K562 (cell line): Measurements from ENCODE around the gene ORAI1. TPM values are rescaled to one million over a fixed set of nuclear protein-coding genes. Genes with fewer than 3 reads are reported as not detected.
A peak's percentile ranks its signal among the peaks of the same experiment; 100 is the strongest.

ENCODE experiments used
- ATAC-seq: fragments of 200-7000 bp; cut with Tn5 transposase; 3 replicates; pipeline ENCODE4 v1.9.1; 2020; ENCODE audit warnings: moderate library complexity
- BruUV-seq: library from RNA; stranded (reverse); fragments of 400-500 nt; replicated peaks from 2 replicates; lab custom pipeline; 2021; lab: Mats Ljungman, UMichigan
- CTCF ChIA-PET: fragments of 300-600 bp; formaldehyde crosslinking; extraction: SDS; loops from one replicate; lab custom pipeline; 2021; ENCODE audit warnings: low intra/inter-chr PET ratio; lab: Yijun Ruan, JAX
- POLR2A ChIA-PET: fragments of 300-600, 350-650 bp; sonication (Branson Sonifier 250); formaldehyde crosslinking; extraction: SDS; loops from one replicate; lab custom pipeline; 2021; ENCODE audit warnings: antibody characterized with exemption, inconsistent platforms; lab: Yijun Ruan, JAX
- DNase-seq, 4 experiments: peaks; one replicate each; pipeline versions ENCODE4 v3.0.0 to v3.0.0-alpha.2; 2011 to 2018; ENCODE audit warnings: low spot score in 3 of 4, mixed read lengths in 3 of 4; ENCODE audit errors: extremely low read depth in 1 of 4
- FAIRE-seq: peaks from 2 replicates; lab custom pipeline; 2011; peaks lifted over from hg19 to GRCh38; lab: Jason Lieb, UNC
- H2AFZ ChIP-seq: 2 replicates; pipeline ENCODE4 v1.6.0; 2011; ENCODE audit warnings: low read depth, low read length, control low read depth, inconsistent platforms
- H3K27ac ChIP-seq: fragments of 200-600 bp; 3 replicates; pipeline ENCODE4 v1.8.0; 2011; ENCODE audit warnings: low read depth, mild to moderate bottlenecking, control low read depth, inconsistent platforms, low read length, moderate library complexity, mixed read lengths; ENCODE audit errors: extremely low read depth
- H3K27me3 ChIP-seq, 2 experiments: fragments of 300-600 bp in 1 of 2; 2 replicates in 1 of 2; 3 replicates in 1 of 2; pipeline versions ENCODE4 v1.6.0 to v1.8.0; 2011; ENCODE audit warnings: inconsistent platforms in 2 of 2, low read length in 2 of 2, mild to moderate bottlenecking in 1 of 2, mixed read lengths in 1 of 2, moderate library complexity in 1 of 2; ENCODE audit not compliant: control insufficient read depth in 2 of 2, insufficient read depth in 2 of 2
- H3K36me3 ChIP-seq: fragments of 300-600 bp; 3 replicates; pipeline ENCODE4 v1.8.0; 2011; ENCODE audit warnings: mild to moderate bottlenecking, low read length, inconsistent platforms; ENCODE audit not compliant: control insufficient read depth, insufficient read depth
- H3K4me1 ChIP-seq, 2 experiments: fragments of 200-600 bp in 1 of 2; replicated peaks in 1 of 2; 2 replicates in 1 of 2; 3 replicates in 1 of 2; pipeline versions ENCODE4 v1.5.1 to v1.8.0; 2011; ENCODE audit warnings: inconsistent platforms in 2 of 2, low read length in 2 of 2, mild to moderate bottlenecking in 1 of 2, mixed read lengths in 1 of 2, moderate library complexity in 1 of 2; ENCODE audit not compliant: control insufficient read depth in 2 of 2, insufficient read depth in 2 of 2
- H3K4me2 ChIP-seq: 2 replicates; pipeline ENCODE4 v1.6.1; 2011; ENCODE audit warnings: low read length, control low read depth, inconsistent platforms, mixed read lengths; ENCODE audit not compliant: insufficient read depth
- H3K4me3 ChIP-seq: fragments of 200-600 bp; sonication (generic), shearing (Covaris generic); 2 replicates; pipeline ENCODE4 v1.5.1; 2016; ENCODE audit warnings: control low read depth, inconsistent platforms
- H3K79me2 ChIP-seq: fragments of 200-600 bp; 3 replicates; pipeline ENCODE4 v1.8.0; 2011; ENCODE audit warnings: low read length, inconsistent platforms; ENCODE audit not compliant: control insufficient read depth, insufficient read depth
- H3K9ac ChIP-seq, 2 experiments: 2 replicates each; pipeline versions ENCODE4 v1.6.0 to v1.6.1; 2011; ENCODE audit warnings: low read depth in 2 of 2, low read length in 2 of 2, control low read depth in 1 of 2, inconsistent platforms in 1 of 2, mild to moderate bottlenecking in 1 of 2, mixed read lengths in 1 of 2; ENCODE audit not compliant: insufficient read depth in 1 of 2
- H3K9me1 ChIP-seq: one replicate; pipeline ENCODE4 v1.6.0; 2011; ENCODE audit warnings: inconsistent platforms, mild to moderate bottlenecking, low read length, moderate library complexity; ENCODE audit not compliant: control insufficient read depth, insufficient read depth
- H3K9me3 ChIP-seq: replicated peaks from 2 replicates; pipeline ENCODE4 v1.5.1; 2011; ENCODE audit warnings: low read depth, low read length, inconsistent platforms; ENCODE audit not compliant: control insufficient read depth, insufficient read depth
- H4K20me1 ChIP-seq: replicated peaks from 2 replicates; pipeline ENCODE4 v1.6.1; 2011; ENCODE audit warnings: low read length, inconsistent platforms, mixed read lengths; ENCODE audit not compliant: control insufficient read depth, insufficient read depth
- ATF7 ChIP-seq: fragments of 450-650 bp; IDR thresholded peaks from 2 replicates; pipeline ENCODE4 v1.7.1; 2014; ENCODE audit warnings: mild to moderate bottlenecking, moderate library complexity
- CBX1 ChIP-seq: sonication (generic); IDR thresholded peaks from 2 replicates; pipeline ENCODE4 v1.6.1; 2016; ENCODE audit warnings: antibody characterized with exemption, low read depth, mild to moderate bottlenecking
- HBP1 ChIP-seq: fragments of 450-650 bp; formaldehyde crosslinking; IDR thresholded peaks from 2 replicates; pipeline ENCODE4 v1.4.0; 2022; ENCODE audit warnings: missing genetic modification characterization
- MIER1 ChIP-seq: fragments of 450-650 bp; IDR thresholded peaks from 2 replicates; pipeline ENCODE4 v1.6.1; 2016; ENCODE audit warnings: antibody characterized with exemption, mild to moderate bottlenecking, low read depth
- NR2C1 ChIP-seq, 2 experiments: fragments of 450-650 bp; IDR thresholded peaks; 2 replicates each; pipeline ENCODE4 v1.6.1; 2017; ENCODE audit warnings: mild to moderate bottlenecking in 2 of 2, antibody characterized with exemption in 1 of 2, inconsistent platforms in 1 of 2, missing compliant biosample characterization in 1 of 2, missing genetic modification characterization in 1 of 2
- RBBP5 ChIP-seq: fragments of 200-600 bp; sonication (generic); IDR thresholded peaks from 2 replicates; pipeline ENCODE4 v1.6.1; 2012; ENCODE audit warnings: borderline replicate concordance, mild to moderate bottlenecking, low read length, control low read depth, inconsistent platforms; ENCODE audit not compliant: insufficient read depth, poor library complexity, severe bottlenecking
- UBTF ChIP-seq, 2 experiments: IDR thresholded peaks; 2 replicates each; pipeline ENCODE4 v1.6.1; 2012; ENCODE audit warnings: improper control_type of control experiment in 2 of 2, low read depth in 2 of 2, low read length in 2 of 2, borderline replicate concordance in 1 of 2
- ZNF395 ChIP-seq: fragments of 200-800 bp; sonication (Bioruptor generic); IDR thresholded peaks from 2 replicates; pipeline ENCODE4 v1.6.1; 2017; ENCODE audit warnings: missing genetic modification characterization, missing compliant biosample characterization
- ZNF583 ChIP-seq: fragments of 250-450 bp; sonication (Bioruptor Pico); IDR thresholded peaks from 2 replicates; pipeline ENCODE4 v1.4.0; 2020
- ZNF778 ChIP-seq: fragments of 450-650 bp; formaldehyde crosslinking; IDR thresholded peaks from 2 replicates; pipeline ENCODE4 v1.4.0; 2020; ENCODE audit warnings: mild to moderate bottlenecking, moderate library complexity
- WGBS: fragments of 100-300 bp; shearing (Covaris generic); methylation state at CpG from one replicate; pipeline ENCODE4 v1.1.6; 2016; ENCODE audit warnings: low coverage, mixed read lengths; ENCODE audit not compliant: insufficient coverage; ENCODE audit errors: missing lambda C conversion rate; 5-methylcytosine and 5-hydroxymethylcytosine counted together
- in situ Hi-C: fragments of 300-500 bp; cut with MboI; formaldehyde crosslinking; loops from 4 replicates; pipeline ENCODE4 v1.15.0; 2018; ENCODE audit warnings: inconsistent platforms, mixed read lengths
- intact Hi-C: fragments of 100-400 bp; cut with micrococcal nuclease; formaldehyde crosslinking; loops from 2 replicates; pipeline ENCODE4 v1.14.2; 2022
- polyA plus RNA-seq, 8 experiments: library from polyadenylated mRNA; depleted of rRNA in 4 of 8; stranded (reverse) in 5 of 8; unstranded in 3 of 8; fragments of >200 nt; fragmentation: Nextera tagmentation in 2 of 8; fragmentation: Illumina TruSeq in 1 of 8; extraction: Ambion mirVana in 2 of 8; extraction: Trizol in 1 of 8; gene quantifications; 2 replicates each; pipeline versions ENCODE4 v1.2.1 to v1.2.3, GENCODE V29; 2011 to 2014; ENCODE audit warnings: inconsistent platforms in 1 of 8, missing spikeins in 1 of 8
- total RNA-seq, 7 experiments: library from RNA; depleted of rRNA in 6 of 7; stranded (reverse); fragments of >200 nt in 6 of 7; fragmentation: Illumina TruSeq in 2 of 7; extraction: Trizol in 2 of 7; gene quantifications; 2 replicates each; pipeline versions ENCODE4 v1.2.1 to v1.2.3, GENCODE V29; 2011 to 2021; ENCODE audit warnings: low replicate concordance in 1 of 7
- TF ChIP-seq, protein P1 (sequence below), 2 experiments: fragments of 150-350 bp in 1 of 2; IDR thresholded peaks; 2 replicates each; pipeline ENCODE4 v1.6.1; 2012 to 2016; ENCODE audit warnings: low read depth in 2 of 2, low read length in 2 of 2, mild to moderate bottlenecking in 1 of 2, moderate library complexity in 1 of 2

The ORAI1 gene
- total and polyA plus RNA-seq, 9 of the 15 experiments (the other 6 are each of a cell fraction or from before 2014, with no cell fraction given), result 2.6 to 23.8 (median 9.3) TPM

GRCh38 chr12:121577443-121578180 lies 48.7 kb upstream of the ORAI1 start:
- ChIA-PET POLR2A (interaction anchor here (0.5 to 1.1 kb wide), 5 partner anchors 22 to 226 kb away, joined by 3 to 5 read pairs (median 3); partner anchors contain the start of gene ANAPC5), CTCF (no interaction called here)
- peak in 1 of 4 experiments; percentile 26 for DNase-seq
- Histone ChIP-seq H4K20me1 (no peaks in the 10 kb centered on the region), H3K4me1 (peaks cover 37 to 45% of the 10 kb centered on the region in 2 experiments), H3K9me1 (no peaks in the 10 kb centered on the region), H3K27me3 (no peaks in the 10 kb centered on the region), H2AFZ (peak overlapping the region; percentile 10), H3K9ac (peak overlapping the region; percentile 18 to 81; a peak in 3 of 4 replicates), H3K27ac (peak overlapping the region; percentile 42; the same call in 2 of the 3 replicates), H3K9me3 (no peaks in the 10 kb centered on the region), H3K36me3 (peaks cover 13% of the 10 kb centered on the region; the same call in 1 of the 3 replicates), H3K4me2 (peak overlapping the region; percentile 34), H3K4me3 (no peak overlapping the region), H3K79me2 (peaks cover 5% of the 10 kb centered on the region; the same call in 2 of the 3 replicates)
- BruUV-seq, result no TSS peak
- peak; percentile 11 for FAIRE-seq
- intact Hi-C loops, result no loop called here
- no peak for ATAC-seq
- in situ Hi-C loops, result no loop called here
- 52% methylated on average over 10 of the region's 10 CpGs for WGBS
- TF ChIP-seq RBBP5 (no peak), UBTF (IDR thresholded peaks at IDR 0.05; ENCODE audit: borderline replicate concordance in 1 of 2, low read depth in 2 of 2, low read length in 2 of 2) (0 out of 4 replicates have a peak, but pooled peaks of 1 of the 2 experiments have one; percentile 17), ZNF583 (CRISPR knock-in tag) (no peak), ZNF395 (CRISPR knock-in tag) (0 out of 2 replicates have a peak, but pooled peaks have one; percentile 17), ZNF778 (CRISPR knock-in tag) (no peak), HBP1 (CRISPR knock-in tag) (no peak), CBX1 (no peak), MIER1 (no peak), ATF7 (no peak), NR2C1 (IDR thresholded peaks at IDR 0.05) (no peak), NR2C1 (tag; IDR thresholded peaks at IDR 0.05) (no peak)
- TF ChIP-seq, protein P1, sequence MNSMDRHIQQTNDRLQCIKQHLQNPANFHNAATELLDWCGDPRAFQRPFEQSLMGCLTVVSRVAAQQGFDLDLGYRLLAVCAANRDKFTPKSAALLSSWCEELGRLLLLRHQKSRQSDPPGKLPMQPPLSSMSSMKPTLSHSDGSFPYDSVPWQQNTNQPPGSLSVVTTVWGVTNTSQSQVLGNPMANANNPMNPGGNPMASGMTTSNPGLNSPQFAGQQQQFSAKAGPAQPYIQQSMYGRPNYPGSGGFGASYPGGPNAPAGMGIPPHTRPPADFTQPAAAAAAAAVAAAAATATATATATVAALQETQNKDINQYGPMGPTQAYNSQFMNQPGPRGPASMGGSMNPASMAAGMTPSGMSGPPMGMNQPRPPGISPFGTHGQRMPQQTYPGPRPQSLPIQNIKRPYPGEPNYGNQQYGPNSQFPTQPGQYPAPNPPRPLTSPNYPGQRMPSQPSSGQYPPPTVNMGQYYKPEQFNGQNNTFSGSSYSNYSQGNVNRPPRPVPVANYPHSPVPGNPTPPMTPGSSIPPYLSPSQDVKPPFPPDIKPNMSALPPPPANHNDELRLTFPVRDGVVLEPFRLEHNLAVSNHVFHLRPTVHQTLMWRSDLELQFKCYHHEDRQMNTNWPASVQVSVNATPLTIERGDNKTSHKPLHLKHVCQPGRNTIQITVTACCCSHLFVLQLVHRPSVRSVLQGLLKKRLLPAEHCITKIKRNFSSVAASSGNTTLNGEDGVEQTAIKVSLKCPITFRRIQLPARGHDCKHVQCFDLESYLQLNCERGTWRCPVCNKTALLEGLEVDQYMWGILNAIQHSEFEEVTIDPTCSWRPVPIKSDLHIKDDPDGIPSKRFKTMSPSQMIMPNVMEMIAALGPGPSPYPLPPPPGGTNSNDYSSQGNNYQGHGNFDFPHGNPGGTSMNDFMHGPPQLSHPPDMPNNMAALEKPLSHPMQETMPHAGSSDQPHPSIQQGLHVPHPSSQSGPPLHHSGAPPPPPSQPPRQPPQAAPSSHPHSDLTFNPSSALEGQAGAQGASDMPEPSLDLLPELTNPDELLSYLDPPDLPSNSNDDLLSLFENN (IDR thresholded peaks at IDR 0.05; ENCODE audit: low read depth in 2 of 2, low read length in 2 of 2), result no peak
